NCI-H2029 (cell line): ENCODE data around the gene CBFA2T2.
"Not testable (repeated sequence)": the region's sequence is repeated elsewhere in the genome, so short reads cannot be mapped to it uniquely, and the experiment has no call there.

Experiments used
- DNase-seq: peaks from one replicate; lab custom pipeline; 2025; lab: John Stamatoyannopoulos, UW

The CBFA2T2 gene

DNA sequence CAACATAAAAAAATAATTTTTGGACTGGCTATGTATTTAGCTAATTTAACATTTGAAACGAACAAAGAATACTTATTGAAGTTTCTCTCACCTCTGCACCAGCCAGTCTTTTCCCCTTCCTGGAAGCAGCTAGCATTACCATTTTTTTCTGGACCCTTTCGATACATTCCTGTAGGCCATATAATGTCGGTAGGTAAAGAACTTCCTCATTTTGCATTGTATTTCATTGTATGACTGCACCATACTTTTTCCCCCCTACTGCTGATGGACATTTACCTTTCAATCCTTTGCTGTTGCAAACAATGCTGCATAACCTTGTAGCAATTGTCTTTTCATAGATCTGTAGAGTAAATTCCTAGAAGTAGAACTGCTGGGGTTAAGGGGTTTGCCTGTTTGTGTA, 17.6 kb downstream of the CBFA2T2 start:
- DNase-seq: no peak

DNA sequence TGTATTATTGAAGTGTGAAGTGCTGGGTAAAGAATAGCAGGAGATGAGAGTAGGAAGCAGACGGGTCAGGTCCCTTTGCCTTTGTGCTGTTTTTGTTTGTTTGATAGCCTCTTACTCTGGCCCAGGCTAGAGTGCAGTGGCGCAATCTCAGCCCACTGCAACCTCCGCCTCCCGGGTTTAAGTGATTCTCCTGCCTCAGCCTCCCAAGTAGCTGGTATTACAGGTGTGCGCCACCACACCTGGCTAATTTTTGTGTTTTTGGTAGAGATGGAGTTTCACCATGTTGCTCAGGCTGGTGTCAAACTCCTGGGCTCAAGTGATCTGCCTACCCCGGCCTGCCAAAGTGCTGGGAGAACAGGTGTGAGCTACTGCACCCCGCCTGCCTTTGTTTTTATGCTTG, 18.1 kb downstream of the CBFA2T2 start:
- not testable (repeated sequence) for DNase-seq

DNA sequence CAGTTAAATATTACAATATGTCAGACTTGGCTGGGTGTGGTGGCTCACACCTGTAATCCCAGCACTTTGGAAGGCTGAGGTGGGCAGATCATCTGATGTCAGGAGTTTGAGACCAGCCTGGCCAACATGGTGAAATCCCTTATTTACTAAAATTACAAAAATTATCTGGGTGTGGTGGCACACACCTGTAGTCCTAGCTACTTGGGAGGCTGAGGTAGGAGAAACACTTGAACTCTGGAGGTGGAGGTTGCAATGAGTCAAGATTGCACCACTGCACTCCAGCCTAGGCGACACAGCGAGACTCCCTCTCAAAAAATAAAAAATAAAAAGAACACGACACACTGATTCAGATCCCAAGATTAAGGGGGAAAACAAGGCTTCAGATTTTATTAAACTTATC, 19.2 kb downstream of the CBFA2T2 start:
- not testable (repeated sequence) for DNase-seq

DNA sequence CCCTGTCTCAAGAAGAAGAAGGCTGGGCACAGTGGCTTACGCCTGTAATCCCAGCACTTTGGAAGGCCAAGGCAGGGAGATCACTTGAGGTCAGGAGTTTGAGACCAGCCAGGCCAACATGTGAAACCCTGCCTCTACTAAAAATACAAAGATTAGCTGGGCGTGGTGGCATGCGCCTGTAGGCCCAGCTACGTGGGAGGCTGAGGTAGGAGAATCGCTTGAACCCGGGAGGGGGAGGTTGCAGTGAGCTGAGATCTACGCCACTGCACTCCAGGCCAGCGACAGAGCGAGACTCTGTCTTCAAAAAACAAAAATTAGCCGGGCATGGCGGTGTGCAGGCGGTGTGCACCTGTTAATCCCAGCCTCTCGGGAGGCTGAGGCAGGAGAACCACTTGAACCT, 22.0 kb downstream of the CBFA2T2 start:
- DNase-seq: not testable (repeated sequence)

DNA sequence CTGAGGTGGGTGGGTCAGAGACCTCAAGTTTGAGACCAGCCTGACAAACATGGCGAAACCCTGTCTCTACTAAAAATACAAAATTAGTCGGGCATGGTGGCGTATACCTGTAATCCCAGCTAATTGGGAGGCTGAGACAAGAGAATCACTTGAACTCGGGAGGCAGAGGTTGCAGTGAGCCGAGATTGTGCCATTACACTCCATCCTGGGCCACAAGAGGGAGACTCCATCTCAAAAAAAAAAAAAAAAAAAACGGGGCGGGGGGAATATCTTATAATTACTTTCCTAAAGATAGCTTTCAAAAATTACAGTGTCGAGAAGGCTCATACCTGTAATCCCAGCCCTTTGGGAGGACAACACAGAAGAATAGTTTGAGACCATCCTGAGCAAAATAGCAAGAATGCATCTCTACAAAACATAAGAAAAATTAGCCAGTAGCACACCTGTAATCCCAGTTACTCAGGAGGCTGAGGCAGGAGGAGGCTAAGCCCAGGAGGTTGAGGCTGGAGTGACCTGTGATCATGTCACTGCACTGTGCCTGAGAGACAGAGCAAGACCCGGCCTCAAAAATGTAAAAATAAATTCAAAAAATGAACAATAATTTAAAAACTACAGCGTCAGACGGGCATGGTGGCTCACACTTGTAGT, 25.8 kb downstream of the CBFA2T2 start:
- DNase-seq: no peak

DNA sequence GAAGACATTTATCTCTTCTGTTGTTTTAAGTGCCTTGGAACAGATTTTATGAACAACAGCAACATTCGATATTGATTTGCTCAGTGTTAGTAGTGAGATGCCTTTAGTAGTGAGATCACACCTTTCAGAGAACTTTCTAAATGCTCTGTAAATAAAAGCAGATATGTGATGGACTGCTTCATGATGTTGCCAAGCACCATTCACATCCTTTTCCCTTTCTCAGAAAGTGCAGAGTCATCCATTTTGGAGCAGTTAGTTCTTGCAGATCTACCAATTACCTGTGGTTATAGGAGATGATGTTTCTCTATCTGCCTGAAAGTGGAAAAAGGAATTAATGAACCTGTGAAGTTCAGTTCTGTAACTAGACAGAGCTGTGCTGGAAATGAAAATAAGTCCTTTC, 27.0 kb downstream of the CBFA2T2 start:
- no peak for DNase-seq

DNA sequence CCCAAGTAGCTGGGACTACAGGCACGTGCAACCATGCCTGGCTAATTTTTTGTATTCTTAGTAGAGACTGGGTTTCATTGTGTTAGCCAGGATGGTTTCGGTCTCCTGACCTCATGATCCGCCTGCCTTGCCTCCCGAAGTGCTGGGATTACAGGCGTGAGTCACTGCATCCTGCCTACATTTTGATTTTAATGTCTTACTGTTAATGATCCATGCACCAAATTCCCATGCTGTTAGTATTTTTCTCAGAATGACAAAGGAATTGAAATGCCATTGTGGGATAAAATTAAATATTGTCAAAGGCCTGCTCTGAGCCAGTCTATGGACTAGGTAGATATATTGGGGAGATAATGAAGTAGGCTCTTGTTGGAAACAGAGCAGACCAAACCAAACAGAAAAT, 28.2 kb downstream of the CBFA2T2 start:
- no peak for DNase-seq

DNA sequence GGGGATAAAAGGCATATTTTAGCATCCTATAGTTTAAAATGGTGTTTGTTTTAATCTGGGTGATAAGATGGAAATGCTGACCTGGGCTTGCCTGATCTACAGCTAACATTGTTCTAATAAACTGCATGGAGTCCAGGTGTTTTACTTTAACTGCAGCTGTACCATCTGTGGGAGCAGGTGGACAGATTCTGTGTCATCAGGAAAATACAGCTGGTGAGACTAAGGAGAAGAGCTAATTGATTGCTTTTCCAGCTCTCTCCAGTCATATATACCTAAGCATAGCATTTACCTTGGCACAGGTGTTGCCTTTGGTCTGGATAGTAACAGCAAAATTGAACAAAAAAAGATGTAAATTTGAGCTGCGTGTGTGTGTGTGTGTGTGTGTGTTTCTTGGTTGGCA, 31.6 kb downstream of the CBFA2T2 start:
- peak; percentile 96 for DNase-seq

DNA sequence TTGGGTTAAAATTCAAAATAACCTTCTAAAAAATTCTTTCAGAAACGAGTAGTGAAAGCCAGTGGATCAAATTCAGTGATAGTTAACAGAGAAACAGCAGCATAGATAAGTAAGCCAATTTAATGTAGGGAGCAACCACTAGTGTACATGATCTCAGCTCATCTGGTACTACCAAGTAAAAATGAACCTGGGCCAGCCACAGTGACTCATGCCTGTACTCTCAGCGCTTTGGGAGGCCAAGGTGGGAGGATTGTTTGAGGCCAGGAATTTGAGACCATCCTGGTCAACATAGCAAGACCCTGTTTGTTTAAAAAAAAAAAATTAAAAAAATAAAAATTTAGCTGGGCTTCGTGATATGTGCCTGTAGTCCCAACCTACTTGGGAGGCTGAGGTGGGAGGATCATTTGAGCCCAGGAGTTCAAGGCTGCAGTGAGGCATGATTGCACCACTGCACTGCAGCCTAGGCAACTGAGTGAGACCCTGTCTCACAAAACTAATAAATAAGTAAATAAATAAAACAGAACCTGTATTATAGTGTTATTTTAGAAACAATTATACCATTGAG, 32.4 kb downstream of the CBFA2T2 start:
- peak; percentile 41 for DNase-seq

DNA sequence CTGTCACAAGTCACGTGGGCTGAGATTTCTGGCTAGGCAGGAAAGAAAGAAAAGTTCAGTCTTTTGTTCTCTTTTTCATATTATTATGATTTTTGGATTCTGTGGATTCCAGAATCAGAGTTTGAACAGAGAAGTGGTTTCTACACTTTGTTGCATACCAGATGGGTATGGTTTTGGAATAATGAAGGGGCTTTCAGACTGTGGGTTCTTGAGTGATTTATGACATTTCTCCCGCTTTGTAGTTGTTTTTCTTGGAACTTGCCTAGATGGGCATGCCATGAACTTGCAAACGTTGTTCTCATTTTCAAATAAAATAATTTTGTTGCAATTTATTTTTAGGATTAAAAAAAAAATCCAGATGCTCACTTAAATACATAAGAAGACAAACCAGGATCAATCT, 34.4 kb downstream of the CBFA2T2 start:
- no peak for DNase-seq

DNA sequence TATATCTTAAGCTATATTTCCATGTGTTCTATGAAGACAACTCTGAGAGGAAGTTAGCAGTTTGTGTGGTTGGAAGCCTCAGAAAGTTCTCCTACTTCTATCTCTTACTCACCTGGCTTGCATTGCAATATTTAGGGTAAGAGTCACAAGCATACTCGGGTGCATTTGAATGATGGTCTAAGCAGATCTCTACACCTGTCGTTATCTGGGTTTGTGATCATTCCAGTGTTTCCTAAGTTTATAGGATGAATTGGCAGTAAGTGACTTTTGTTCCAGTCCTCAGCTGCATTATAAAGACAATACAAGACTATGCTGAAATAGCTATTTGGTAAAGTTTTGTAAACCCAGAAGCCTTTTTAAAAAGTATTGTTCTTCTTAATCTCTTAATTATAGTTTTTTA, 36.9 kb downstream of the CBFA2T2 start:
- no peak for DNase-seq

DNA sequence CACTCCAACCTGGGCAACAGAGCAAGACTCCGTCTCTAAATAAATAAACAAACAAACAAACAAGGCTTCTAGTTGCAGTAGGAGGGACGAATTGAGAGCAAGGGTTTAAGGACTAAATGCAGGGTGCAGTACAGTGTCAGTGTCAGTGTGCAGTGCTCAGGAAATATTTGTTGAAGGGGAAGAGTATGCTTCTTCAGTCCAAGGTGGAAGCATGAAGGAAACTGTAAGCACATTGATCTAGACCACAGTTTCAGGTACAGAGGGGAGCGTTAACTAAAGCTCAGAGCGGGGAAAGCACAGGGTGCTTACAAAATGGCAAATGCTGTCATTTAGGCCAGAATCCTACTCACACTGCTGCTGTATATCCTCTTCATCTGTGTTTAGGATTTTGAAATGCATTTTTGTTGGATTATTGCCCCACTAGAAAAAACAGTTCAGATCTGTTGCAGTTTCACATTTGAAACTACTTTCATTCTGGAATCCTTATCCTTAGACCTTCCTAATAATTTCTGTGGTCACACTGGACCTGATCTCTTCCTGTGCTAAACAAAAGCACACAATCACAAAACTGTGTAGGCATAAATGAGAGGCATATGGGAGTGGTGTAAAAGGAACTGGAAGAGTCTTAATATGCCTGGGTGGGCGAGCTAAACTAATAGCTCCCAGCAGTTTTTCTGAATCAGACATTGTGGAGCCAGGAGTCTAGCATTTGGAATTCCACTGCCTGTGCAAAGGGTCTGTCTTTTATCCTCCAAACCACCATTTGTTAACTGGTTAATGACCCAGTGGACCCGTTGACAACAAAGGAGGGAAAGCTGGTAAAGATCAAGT, 41.4 kb downstream of the CBFA2T2 start:
- no peak for DNase-seq

DNA sequence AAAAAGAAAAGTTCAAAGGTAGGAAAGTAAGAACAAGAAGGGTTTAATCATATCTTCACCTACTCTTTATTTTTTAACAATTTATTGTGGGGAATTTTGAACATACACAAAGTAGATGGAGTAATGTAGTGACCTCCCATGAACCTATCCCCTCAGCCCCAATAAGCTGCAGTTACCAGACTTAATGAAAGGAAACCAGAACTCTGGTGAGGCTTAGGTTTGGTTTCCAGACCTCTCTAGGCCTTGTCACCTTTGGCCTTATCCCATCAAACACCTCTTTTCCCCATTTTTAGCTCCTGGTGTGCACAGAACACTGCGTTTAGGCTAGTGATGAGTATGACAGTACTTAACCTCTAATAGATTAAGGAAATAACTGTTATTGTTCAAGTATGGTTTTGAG, 42.0 kb downstream of the CBFA2T2 start:
- no peak for DNase-seq

DNA sequence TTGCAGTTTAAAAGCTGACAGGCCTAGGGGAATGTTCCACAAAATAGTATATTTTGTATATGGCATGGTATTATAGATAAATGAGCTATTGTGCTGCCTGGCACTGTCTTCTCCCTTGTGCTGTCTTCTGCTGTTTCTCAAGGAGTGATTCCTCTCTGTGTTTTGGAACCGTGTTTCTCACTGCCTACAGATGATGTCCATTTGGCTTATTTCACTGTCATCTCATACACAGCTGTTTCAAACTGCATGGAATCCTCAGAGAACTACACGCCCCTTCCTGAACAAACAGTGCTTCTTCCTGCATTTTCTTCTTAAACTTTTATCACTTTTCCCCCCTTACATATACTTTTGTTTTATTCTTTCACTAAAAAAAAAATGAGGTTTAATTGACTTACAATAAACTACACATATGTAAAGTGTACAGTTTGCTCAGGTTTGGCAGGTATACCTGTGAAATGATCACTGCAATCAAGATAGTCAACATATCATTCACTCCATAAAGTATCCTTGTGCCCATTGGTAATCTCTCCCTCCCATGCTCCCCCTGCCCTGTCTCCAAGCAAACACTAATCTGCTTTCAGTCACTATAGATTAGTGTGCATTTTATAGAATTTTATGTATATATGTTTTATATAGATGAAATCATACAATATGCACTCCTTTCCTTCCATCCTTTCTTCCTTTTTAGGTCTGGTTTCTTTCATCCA, 43.0 kb downstream of the CBFA2T2 start:
- DNase-seq: no peak

DNA sequence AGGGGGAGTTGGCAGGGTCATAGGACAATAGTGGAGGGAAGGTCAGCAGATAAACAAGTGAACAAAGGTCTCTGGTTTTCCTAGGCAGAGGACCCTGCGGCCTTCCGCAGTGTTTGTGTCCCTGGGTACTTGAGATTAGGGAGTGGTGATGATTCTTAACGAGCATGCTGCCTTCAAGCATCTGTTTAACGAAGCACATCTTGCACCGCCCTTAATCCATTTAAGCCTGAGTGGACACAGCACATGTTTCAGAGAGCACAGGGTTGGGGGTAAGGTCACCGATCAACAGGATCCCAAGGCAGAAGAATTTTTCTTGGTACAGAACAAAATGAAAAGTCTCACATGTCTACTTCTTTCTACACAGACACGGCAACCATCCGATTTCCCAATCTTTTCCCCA, 45.8 kb downstream of the CBFA2T2 start:
- DNase-seq: not testable (repeated sequence)

DNA sequence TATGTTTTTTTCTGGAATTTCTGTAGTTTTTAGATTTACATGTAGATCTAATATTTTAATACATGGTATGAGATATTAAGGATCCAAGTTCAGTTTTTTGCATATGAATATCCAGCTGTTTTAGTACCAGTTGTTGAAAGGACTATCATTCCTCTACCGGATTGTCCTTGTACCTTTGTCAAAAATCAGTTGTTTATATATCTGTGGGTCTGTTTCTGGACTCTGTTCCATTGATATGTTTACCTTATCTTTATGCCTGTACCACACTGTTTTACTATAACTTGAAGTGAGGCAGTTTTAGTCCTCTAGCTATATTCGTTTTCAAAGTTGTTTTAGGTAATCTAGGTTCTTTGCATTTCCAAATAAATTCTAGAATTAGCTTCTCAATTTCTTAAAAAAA, 47.7 kb downstream of the CBFA2T2 start:
- DNase-seq: no peak

DNA sequence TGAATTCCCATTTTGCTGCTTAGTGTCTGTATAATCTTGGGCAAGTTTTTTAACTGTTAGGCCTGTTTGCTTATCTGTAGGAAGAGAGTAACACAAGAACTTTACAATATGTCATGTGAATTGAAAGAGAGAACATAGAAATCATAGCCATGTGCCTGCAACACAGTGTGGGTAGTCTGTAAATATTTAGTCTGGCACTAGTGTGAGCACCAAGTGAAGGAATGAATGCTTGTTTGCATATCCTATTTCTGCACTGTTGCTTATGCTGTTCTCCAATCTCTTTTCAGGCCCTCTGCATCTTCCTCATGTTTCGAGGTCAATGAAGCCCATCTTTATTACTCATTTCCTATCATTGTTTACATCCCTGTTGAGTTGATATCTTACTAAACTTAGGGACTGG, 49.2 kb downstream of the CBFA2T2 start:
- DNase-seq: peak; percentile 42

DNA sequence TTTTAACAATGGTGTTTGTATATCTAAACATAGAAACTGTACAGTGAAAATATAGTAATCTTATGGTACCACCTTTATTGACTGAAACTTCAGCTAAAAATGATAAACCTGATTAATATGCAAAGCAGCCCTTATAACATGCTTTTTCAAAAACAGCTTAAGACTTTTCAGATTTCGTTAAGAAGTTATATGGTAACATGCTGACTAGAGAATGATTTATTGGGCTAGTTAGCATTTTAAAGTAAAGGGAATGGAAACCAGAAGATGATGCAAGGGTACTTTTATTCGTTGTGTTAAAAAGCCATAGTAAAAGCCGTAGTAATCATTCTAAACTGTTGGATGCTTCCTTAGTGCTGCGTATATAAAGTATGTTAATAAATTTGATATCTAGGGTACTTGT, 50.5 kb downstream of the CBFA2T2 start:
- no peak for DNase-seq

DNA sequence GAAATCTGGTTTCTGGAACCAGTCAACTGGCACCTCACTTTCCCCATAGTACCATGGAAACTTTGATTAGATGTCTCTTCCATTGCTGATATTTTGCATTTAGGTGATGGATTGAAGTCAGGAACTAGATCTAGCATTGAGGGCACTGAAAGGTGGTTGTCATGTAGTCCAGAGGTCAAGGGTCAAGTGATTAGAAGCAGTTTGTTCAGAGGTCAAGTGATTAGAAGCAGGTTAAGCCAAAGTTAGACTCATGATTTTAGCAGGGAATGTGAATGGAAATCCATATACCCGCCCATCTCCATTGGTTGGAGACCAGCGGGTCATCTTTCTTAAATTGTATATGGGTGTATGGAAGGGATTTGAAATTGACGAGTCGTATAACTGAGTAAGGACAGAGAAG, 51.2 kb downstream of the CBFA2T2 start:
- no peak for DNase-seq

DNA sequence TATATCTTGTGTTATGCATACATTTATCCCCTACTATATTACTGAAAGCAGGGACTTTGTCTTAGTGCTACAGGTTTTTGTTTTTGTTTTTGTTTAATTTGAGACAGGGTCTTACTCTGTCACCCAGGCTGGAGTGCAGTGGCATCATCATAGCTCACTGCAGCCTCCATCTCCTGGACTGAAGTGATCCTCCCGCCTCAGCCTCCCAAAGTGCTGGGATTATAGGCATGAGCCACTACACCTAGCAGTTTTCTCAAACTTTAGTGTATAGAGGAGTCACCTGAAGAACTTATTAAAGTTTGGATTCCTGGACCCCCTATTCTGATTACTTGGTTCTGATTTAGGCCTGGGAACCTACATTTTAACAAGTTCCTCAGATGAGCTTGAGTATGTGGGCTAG, 51.9 kb downstream of the CBFA2T2 start:
- no peak for DNase-seq

DNA sequence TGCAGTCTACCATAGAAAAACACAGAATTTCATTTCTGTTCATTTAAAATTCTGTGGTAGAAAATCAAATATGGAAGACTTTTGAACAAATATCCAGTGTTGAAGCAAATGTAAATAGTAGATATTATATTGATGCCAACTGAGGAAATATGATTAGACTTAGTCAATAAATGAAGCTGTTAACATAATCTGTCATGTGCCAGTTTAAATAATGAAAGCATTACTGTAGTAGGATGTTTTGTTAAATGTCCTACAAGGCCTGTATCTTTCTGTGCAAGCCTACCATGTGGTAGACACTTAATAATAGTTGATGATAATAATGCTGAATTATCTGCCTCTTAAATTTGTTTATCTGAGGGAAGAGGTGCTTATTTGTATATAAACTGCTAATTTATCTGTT, 55.9 kb downstream of the CBFA2T2 start:
- peak; percentile 45 for DNase-seq

DNA sequence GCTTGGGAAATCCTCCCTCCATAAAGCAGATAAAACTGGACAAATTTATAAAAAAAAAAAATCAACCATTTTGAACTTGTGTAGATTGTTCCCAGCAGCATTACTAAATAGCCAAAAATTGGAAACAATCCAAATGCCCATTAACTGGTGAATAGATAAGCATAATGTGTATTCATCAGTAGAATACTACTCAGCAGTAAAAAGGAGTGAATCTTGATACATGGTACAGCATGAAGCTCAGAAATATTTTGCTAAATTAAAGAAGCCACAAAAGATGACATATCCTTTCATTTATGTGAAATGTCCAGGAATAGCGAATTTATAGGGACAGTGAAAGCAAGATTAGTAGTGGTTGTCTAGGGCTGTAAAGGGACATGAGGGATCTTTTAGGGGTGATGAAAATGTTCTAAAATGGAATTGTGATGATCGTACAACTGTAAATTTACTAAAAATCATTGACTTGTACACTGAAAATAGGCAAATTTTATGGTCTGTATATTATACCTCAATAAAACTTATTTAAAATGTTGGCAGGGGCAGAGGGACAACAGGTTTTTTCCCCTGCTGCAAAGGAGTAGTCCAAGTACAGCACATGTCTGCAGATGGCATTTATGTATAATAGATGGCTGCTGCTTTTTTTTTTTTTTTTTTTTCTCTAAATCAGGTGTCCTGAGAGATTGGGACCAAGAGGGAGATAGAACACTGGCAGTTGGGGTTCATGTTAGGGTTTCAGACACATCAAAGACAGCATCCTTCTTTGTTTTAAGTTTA, 59.5 kb downstream of the CBFA2T2 start:
- DNase-seq: no peak
